KMS-11 (cell line): Measurements from ENCODE around the gene PTGDR.

Source experiments
- H2AFZ ChIP-seq: fragments of 200-600 bp; sonication (generic); 2 replicates; pipeline ENCODE4 v1.6.1; 2016; ENCODE audit warnings: antibody characterized with exemption, mixed run types, low read depth
- H3K27ac ChIP-seq: fragments of 200-600 bp; sonication (generic); 2 replicates; pipeline ENCODE4 v1.6.1; 2016; ENCODE audit warnings: mild to moderate bottlenecking, mixed run types
- H3K27me3 ChIP-seq: fragments of 200-600 bp; sonication (generic); 2 replicates; pipeline ENCODE4 v1.6.1; 2017; ENCODE audit warnings: mild to moderate bottlenecking, low read depth, mixed run types, moderate library complexity; ENCODE audit not compliant: insufficient read depth
- H3K36me3 ChIP-seq: fragments of 200-600 bp; sonication (generic); 2 replicates; pipeline ENCODE4 v1.6.1; 2017; ENCODE audit warnings: mild to moderate bottlenecking, mixed run types; ENCODE audit not compliant: insufficient read depth
- H3K4me1 ChIP-seq: fragments of 200-600 bp; sonication (generic); 2 replicates; pipeline ENCODE4 v1.6.1; 2016; ENCODE audit warnings: mild to moderate bottlenecking, low read depth, mixed run types; ENCODE audit not compliant: poor library complexity, severe bottlenecking
- H3K4me2 ChIP-seq: fragments of 200-600 bp; sonication (generic); 2 replicates; pipeline ENCODE4 v1.7.0; 2016; ENCODE audit warnings: mild to moderate bottlenecking, mixed run types
- H3K4me3 ChIP-seq: fragments of 200-600 bp; sonication (generic); IDR thresholded peaks from 2 replicates; pipeline ENCODE4 v1.6.1; 2017; ENCODE audit warnings: low read depth, low read length, mixed read lengths; ENCODE audit not compliant: insufficient read depth
- H3K79me2 ChIP-seq: fragments of 200-600 bp; sonication (generic); 2 replicates; pipeline ENCODE4 v1.6.1; 2016; ENCODE audit warnings: low read depth, mixed run types; ENCODE audit not compliant: insufficient read depth
- H3K9ac ChIP-seq: fragments of 200-600 bp; sonication (generic); 2 replicates; pipeline ENCODE4 v1.6.1; 2016; ENCODE audit warnings: mild to moderate bottlenecking, mixed run types
- H4K20me1 ChIP-seq: fragments of 200-600 bp; sonication (generic); 2 replicates; pipeline ENCODE4 v1.6.1; 2016; ENCODE audit warnings: mild to moderate bottlenecking, mixed run types; ENCODE audit not compliant: insufficient read depth
- TF ChIP-seq, protein P1 (sequence below): fragments of 200-600 bp; sonication (generic); conservative IDR thresholded peaks from 2 replicates; pipeline ENCODE4 v1.6.1; 2017; ENCODE audit warnings: low read depth, mild to moderate bottlenecking, antibody characterized with exemption, low read length, moderate library complexity, mixed read lengths

PTGDR gene

GRCh38 chr14:52304248-52304904, 36.9 kb downstream of the PTGDR start:
- H3K9ac ChIP-seq: no peak overlapping the region
- no peak overlapping the region for H3K4me3 ChIP-seq
- H3K27ac ChIP-seq: no peak overlapping the region
- H3K27me3 ChIP-seq: no peaks in the 10 kb centered on the region
- H2AFZ ChIP-seq: no peak overlapping the region
- H3K79me2 ChIP-seq: no peaks in the 10 kb centered on the region
- no peak overlapping the region for H3K4me2 ChIP-seq
- H3K36me3 ChIP-seq: no peaks in the 10 kb centered on the region
- no peaks in the 10 kb centered on the region for H3K4me1 ChIP-seq
- TF ChIP-seq, protein P1, sequence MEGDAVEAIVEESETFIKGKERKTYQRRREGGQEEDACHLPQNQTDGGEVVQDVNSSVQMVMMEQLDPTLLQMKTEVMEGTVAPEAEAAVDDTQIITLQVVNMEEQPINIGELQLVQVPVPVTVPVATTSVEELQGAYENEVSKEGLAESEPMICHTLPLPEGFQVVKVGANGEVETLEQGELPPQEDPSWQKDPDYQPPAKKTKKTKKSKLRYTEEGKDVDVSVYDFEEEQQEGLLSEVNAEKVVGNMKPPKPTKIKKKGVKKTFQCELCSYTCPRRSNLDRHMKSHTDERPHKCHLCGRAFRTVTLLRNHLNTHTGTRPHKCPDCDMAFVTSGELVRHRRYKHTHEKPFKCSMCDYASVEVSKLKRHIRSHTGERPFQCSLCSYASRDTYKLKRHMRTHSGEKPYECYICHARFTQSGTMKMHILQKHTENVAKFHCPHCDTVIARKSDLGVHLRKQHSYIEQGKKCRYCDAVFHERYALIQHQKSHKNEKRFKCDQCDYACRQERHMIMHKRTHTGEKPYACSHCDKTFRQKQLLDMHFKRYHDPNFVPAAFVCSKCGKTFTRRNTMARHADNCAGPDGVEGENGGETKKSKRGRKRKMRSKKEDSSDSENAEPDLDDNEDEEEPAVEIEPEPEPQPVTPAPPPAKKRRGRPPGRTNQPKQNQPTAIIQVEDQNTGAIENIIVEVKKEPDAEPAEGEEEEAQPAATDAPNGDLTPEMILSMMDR: no peak
- no peaks in the 10 kb centered on the region for H4K20me1 ChIP-seq

- H2AFZ ChIP-seq: no peak overlapping the region
- no peak overlapping the region for H3K9ac ChIP-seq
- no peaks in the 10 kb centered on the region for H3K4me1 ChIP-seq
- H3K36me3 ChIP-seq: no peaks in the 10 kb centered on the region
- no peaks in the 10 kb centered on the region for H3K27me3 ChIP-seq
- H4K20me1 ChIP-seq: no peaks in the 10 kb centered on the region
- TF ChIP-seq, protein P1: no peak
- H3K27ac ChIP-seq: no peak overlapping the region
- H3K4me2 ChIP-seq: no peak overlapping the region
- no peaks in the 10 kb centered on the region for H3K79me2 ChIP-seq
- H3K4me3 ChIP-seq: no peak overlapping the region
These were observed 37.5 kb downstream of the PTGDR start for GRCh38 chr14:52305014-52305413.

DNA sequence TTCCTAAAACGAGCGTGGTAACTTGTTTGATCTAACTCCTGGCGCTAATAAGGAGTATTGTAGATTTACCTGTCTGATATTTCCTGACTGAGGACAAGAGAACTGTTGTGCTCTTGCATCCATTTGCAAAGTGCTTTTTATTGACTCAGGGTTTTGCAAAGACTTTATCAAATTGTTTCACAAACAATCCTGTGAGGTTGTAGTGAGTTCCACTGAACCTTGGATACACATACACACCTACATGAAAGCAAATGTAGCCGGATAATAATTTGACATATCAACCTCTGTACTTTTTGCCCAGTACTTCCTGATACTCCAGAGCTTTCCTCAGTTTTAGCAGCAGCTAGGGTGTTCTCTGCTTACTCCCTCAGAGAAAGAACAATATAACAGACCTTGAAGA, 39.9 kb downstream of the PTGDR start:
- Histone ChIP-seq H3K36me3 (no peaks in the 10 kb centered on the region), H3K4me1 (peaks cover 18% of the 10 kb centered on the region), H3K27me3 (no peaks in the 10 kb centered on the region), H3K4me2 (no peak overlapping the region), H3K9ac (no peak overlapping the region), H4K20me1 (no peaks in the 10 kb centered on the region), H3K4me3 (no peak overlapping the region), H3K27ac (no peak overlapping the region), H2AFZ (no peak overlapping the region), H3K79me2 (no peaks in the 10 kb centered on the region)
- TF ChIP-seq, protein P1: no peak

- Histone ChIP-seq H3K9ac (no peak overlapping the region), H3K27ac (no peak overlapping the region), H3K4me1 (peaks cover 18% of the 10 kb centered on the region), H2AFZ (no peak overlapping the region), H4K20me1 (no peaks in the 10 kb centered on the region), H3K27me3 (no peaks in the 10 kb centered on the region), H3K79me2 (no peaks in the 10 kb centered on the region), H3K4me2 (no peak overlapping the region), H3K4me3 (no peak overlapping the region), H3K36me3 (no peaks in the 10 kb centered on the region)
- TF ChIP-seq, protein P1: no peak
These were observed 40.4 kb downstream of the PTGDR start for GRCh38 chr14:52307905-52308304.
